BJ (cell line): Measurements from ENCODE around the gene LRRC49. TPM values are rescaled to one million over a fixed set of nuclear protein-coding genes. Genes with fewer than 3 reads are reported as not detected.
A peak's percentile ranks its signal among the peaks of the same experiment; 100 is the strongest.
"Not testable (repeated sequence)": the region's sequence is repeated elsewhere in the genome, so short reads cannot be mapped to it uniquely, and the experiment has no call there.

Experiments
- CTCF ChIA-PET: fragments of 350-600 bp; formaldehyde crosslinking; extraction: SDS; loops from one replicate; lab custom pipeline; 2021; ENCODE audit warnings: antibody characterized with exemption, inconsistent platforms; lab: Yijun Ruan, JAX
- POLR2A ChIA-PET: fragments of 300-600 bp; sonication (Branson Sonifier 250); formaldehyde crosslinking; extraction: SDS; loops from one replicate; lab custom pipeline; 2021; ENCODE audit warnings: antibody characterized with exemption; lab: Charles Lee
- DNase-seq: peaks from one replicate; pipeline ENCODE4 v3.0.0-alpha.2; 2011; ENCODE audit warnings: low read depth
- H3K27me3 ChIP-seq: 2 replicates; pipeline ENCODE4 v1.6.0; 2011; ENCODE audit warnings: low read length; ENCODE audit not compliant: control insufficient read depth, insufficient read depth
- H3K36me3 ChIP-seq: 2 replicates; pipeline ENCODE4 v1.5.1; 2011; ENCODE audit warnings: low read length; ENCODE audit not compliant: control insufficient read depth, insufficient read depth
- H3K4me3 ChIP-seq: 2 replicates; pipeline ENCODE4 v1.5.1; 2011; ENCODE audit warnings: low read depth, mild to moderate bottlenecking, control low read depth, low read length
- CTCF ChIP-seq: IDR thresholded peaks from 2 replicates; pipeline ENCODE4 v1.5.1; 2011; ENCODE audit warnings: low read depth, mild to moderate bottlenecking, control low read depth, inconsistent platforms, low read length, moderate library complexity; ENCODE audit not compliant: insufficient read depth
- polyA plus RNA-seq: library from polyadenylated mRNA; depleted of rRNA; stranded (reverse); fragments of >200 nt; gene quantifications from 2 replicates; pipeline ENCODE4 v1.2.3, GENCODE V29; 2011

The LRRC49 gene
- polyA plus RNA-seq, 1 experiment, result 6.2 TPM

- POLR2A ChIA-PET, result interaction anchor here (0.6 kb wide), 1 partner anchor 291 kb away, joined by 3 read pairs; no protein-coding TSS in a partner anchor
- H3K27me3 ChIP-seq, result no peaks in the 10 kb centered on the region
- CTCF ChIA-PET, result interaction anchor here (0.5 to 4.5 kb wide), 20 partner anchors 10 to 453 kb away, joined by 3 to 53 read pairs (median 4); partner anchors contain the start of genes LRRC49 and THSD4
These were observed 118.4 kb downstream of the LRRC49 start for GRCh38 chr15:71010997-71011396.

GRCh38 chr15:71011503-71012155, 119.0 kb downstream of the LRRC49 start:
- ChIA-PET CTCF (interaction anchor here (0.9 to 4.5 kb wide), 18 partner anchors 9 to 432 kb away, joined by 3 to 53 read pairs (median 4); partner anchors contain the start of genes LRRC49 and THSD4), POLR2A (interaction anchor here (0.6 kb wide), 2 partner anchors 291 to 381 kb away, joined by 3 to 4 read pairs; no protein-coding TSS in a partner anchor)
- TF ChIP-seq CTCF, result peak; percentile 81
- Histone ChIP-seq H3K36me3 (no peaks in the 10 kb centered on the region; the same call in 1 of the 2 replicates), H3K27me3 (no peaks in the 10 kb centered on the region), H3K4me3 (no peak overlapping the region)
- DNase-seq, result peak; percentile 22

More at GRCh38 chr15:71010997-71011396, 118.4 kb downstream of the LRRC49 start:
- DNase-seq, result no peak
- H3K36me3 ChIP-seq, result no peaks in the 10 kb centered on the region; the same call in 1 of the 2 replicates
- H3K4me3 ChIP-seq, result no peak overlapping the region
- no peak for TF ChIP-seq CTCF

GRCh38 chr15:71013446-71013845, 120.8 kb downstream of the LRRC49 start:
- ChIA-PET POLR2A (no interaction called here), CTCF (interaction anchor here (1.3 to 4.5 kb wide), 5 partner anchors 31 to 430 kb away, joined by 3 to 53 read pairs (median 17); no protein-coding TSS in a partner anchor)
- no peak for TF ChIP-seq CTCF
- H3K27me3 ChIP-seq, result no peaks in the 10 kb centered on the region
- no peaks in the 10 kb centered on the region; the same call in 1 of the 2 replicates for H3K36me3 ChIP-seq
- no peak overlapping the region for H3K4me3 ChIP-seq
- no peak for DNase-seq

GRCh38 chr15:71015342-71015741, 122.7 kb downstream of the LRRC49 start:
- Histone ChIP-seq H3K4me3 (no peak overlapping the region), H3K36me3 (no peaks in the 10 kb centered on the region; the same call in 1 of the 2 replicates), H3K27me3 (no peaks in the 10 kb centered on the region)
- DNase-seq, result no peak
- TF ChIP-seq CTCF, result no peak
- CTCF ChIA-PET, result no interaction called here
- POLR2A ChIA-PET, result no interaction called here

- H3K27me3 ChIP-seq, CTCF ChIA-PET, POLR2A ChIA-PET: not testable (repeated sequence)
These were observed 138.6 kb downstream of the LRRC49 start for GRCh38 chr15:71031232-71031631.

DNA sequence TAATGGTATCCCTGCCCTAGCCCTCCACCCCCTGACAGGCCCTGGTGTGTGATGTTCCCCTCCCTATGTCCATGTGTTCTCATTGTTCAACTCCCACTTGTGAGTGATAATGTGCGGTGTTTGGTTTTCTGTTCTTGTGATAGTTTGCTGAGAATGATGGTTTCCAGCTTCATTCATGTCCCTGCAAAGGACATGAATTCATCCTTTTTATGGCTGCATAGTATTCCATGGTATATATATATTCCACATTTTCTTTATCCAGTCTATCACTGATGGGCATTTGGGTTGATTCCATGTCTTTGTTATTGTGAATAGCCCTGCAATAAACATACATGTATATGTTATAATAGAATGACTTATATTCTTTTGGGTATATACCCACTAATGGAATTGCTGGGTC, 142.9 kb downstream of the LRRC49 start:
- POLR2A ChIA-PET, H3K27me3 ChIP-seq, H3K4me3 ChIP-seq, H3K36me3 ChIP-seq, DNase-seq: not testable (repeated sequence)
- CTCF ChIA-PET, result interaction anchor here (1.0 kb wide), 1 partner anchor 11 kb away, joined by 3 read pairs; no protein-coding TSS in a partner anchor

More at GRCh38 chr15:71031232-71031631, 138.6 kb downstream of the LRRC49 start:
- H3K4me3 ChIP-seq, H3K36me3 ChIP-seq, DNase-seq: not testable (repeated sequence)
